ENCODE data around the gene CD300LF.

GRCh38 chr17:74690409-74690825 is 22.3 kb downstream of the CD300LF start:
- TF ChIP-seq CTCF (IDR thresholded peaks at IDR 0.05; ENCODE audit: poor library complexity) (no peak), EZH2 (IDR thresholded peaks at IDR 0.05; ENCODE audit: borderline replicate concordance) (no peak)

Measured in hepatocyte (in vitro differentiated cells).